NOMO-1 treated with DMSO at 0.1 percent for 48 hours (cell line): ENCODE data around the gene TTC9C.
"Not testable (repeated sequence)": the region's sequence is repeated elsewhere in the genome, so short reads cannot be mapped to it uniquely, and the experiment has no call there.

Experiments used
- DNase-seq: peaks from one replicate; lab custom pipeline; 2025; ENCODE audit not compliant: unreplicated experiment; lab: John Stamatoyannopoulos, UW

TTC9C gene

GRCh38 chr11:62749931-62750330 is 21.6 kb downstream of the TTC9C start:
- DNase-seq = not testable (repeated sequence)

DNA sequence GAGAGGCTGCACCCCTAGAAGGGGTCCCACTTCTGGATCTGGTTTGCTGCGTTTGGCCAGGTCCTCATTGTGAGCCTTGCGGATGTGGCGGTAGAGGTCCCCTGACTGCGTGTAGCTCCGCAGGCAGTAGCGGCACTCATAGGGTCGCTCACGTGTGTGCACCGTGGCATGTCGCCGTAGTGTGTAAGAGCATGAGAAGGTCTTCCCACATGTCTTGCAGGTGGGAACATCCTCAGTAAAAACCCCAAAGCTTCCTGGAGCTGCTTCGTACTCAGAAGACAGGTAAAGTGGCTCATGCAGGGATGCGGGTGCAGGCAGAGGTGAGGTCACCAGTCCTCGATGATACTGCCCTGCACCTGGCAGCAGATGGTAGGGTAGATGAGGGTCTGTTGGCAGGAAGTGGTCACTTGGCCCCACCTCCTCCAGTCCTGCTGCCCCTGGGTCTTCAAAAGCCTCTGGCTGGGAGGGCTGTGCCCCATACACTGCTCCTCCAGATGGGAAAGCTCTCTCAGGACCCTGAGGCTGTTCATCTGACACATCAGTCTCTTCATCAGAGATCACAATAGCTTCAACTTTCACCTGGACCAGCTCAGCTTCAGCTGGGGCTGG is 24.0 kb downstream of the TTC9C start:
- no peak for DNase-seq

DNA sequence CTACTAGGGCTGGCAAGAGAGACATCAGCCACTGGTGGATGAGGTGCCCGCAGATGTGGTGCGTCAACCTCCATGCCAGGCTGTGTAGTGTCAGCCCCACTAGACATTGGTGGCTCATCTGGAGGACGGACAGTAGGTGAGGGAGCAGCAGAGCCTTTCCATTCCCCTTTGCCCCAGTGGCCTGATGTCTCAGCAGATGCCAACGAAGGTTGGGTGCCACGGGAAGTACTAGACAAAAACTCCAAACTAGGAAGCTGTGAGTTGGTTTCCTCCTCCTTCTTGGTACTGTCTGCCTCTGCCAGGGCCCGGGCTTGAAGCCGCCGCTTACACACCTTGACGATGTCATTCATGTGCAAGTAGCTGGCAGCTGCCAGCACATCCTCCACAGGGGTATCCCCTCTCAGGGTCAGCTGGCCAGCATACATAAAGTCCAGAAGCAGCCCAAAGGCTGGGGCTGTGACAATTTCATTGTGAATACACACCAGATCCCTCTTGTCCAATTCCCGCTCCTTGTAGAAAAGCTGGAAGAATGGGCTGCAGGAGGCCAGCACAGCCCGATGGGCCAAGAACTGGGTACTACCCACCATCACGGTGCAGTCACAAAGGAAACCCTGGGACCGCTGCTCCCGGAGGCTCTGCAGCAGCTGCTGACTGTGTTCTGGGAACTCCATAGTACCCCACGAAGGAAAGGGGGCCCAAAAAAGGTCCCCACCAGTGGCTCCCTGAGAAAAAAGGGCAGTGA is 24.9 kb downstream of the TTC9C start:
- no peak for DNase-seq

DNA sequence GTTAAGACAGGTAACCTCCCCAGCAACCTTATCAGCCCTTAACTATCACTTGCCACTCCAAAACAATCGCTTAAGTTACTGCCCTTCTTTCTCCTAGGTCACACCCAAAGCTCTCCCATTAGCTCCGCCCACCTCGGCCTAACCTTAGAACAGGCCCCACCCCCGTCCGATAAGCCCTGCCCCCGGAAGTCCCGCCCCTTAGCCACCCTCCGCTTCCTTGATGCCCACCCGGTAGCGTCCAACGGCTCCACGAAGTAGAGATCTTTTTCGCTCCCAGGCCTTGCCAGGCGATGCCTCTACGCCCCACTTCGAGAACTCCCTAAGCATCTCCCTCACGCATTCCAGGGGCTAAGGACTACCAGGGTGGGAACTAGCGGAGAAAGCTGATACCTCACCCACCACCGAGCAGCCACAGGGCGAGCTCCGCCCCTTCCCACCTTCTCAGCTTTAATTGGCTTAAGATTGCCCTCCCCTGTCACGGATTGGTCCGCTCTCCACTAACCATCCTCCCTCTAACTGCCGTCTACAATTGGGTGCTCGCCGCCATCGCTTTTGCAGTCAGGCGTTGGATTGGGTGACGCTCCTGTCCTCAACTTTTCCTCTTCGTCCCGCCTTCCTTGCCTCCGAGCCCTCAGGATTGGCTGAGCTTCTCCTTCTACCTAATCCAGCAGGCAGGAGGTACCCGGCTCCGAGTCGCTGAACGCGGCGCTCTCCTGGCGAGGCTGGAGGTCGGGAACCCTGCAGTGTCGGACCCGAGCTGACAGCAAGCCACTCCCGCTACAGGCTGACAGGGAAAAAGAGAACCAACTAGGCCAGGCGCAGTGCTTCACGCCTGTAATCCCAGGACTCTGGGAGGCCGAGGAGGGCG is 25.7 kb downstream of the TTC9C start, which contains the start of gene ZBTB3:
TSS of gene ZBTB3 (minus strand) at position 425 of the 868 bp plus-strand sequence. CDS start 496 bp downstream, outside the sequence.
- peak; percentile 100 for DNase-seq

- DNase-seq = no peak
Measured at GRCh38 chr11:62755086-62755615, 26.9 kb downstream of the TTC9C start.

GRCh38 chr11:62757846-62758788 is 29.8 kb downstream of the TTC9C start:
- DNase-seq = no peak

DNA sequence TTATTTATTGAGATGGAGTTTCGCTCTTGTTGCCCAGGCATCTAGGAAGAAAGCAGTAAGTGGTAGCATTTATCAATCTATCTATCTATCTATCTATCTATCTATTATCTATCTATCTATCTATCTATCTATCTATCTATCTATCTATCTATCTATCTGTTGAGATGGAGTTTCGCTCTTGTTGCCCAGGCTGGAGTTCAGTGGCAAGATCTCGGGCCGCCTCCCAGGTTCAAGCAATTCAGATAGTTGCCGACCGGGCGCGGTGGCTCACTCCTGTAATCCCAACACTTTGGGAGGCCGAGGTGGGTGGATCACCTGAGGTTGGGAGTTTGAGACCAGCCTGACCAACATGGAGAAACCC is 32.6 kb downstream of the TTC9C start:
- DNase-seq = not testable (repeated sequence)

DNA sequence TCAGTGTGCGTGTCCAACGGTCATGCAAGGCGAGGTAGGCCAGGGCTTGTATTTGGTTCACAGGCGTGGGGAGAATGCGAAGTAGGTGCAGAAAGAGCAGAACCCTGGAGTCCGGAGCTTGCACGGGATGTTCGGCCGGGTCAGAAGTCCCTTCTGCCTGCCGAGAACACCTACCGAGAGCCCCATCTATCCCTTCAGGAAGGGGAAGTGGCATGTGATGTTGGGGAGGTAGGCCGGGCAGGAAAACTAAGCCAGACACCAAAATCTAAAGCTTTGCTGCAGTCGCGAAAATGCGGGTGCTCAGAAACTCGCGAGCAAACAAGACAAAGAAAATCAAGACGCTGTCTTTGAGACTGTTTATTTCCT is 42.5 kb downstream of the TTC9C start:
- peak; percentile 47 for DNase-seq

- peak; percentile 90 for DNase-seq
Measured at GRCh38 chr11:62771144-62772021, 43.1 kb downstream of the TTC9C start, which contains the start of gene TAF6L. TAF6L (plus strand) TSS chr11:62771396; CDS start chr11:62775784, 4,388 bp downstream.

- DNase-seq = no peak
Measured at GRCh38 chr11:62774407-62774806, 46.1 kb downstream of the TTC9C start.

DNA sequence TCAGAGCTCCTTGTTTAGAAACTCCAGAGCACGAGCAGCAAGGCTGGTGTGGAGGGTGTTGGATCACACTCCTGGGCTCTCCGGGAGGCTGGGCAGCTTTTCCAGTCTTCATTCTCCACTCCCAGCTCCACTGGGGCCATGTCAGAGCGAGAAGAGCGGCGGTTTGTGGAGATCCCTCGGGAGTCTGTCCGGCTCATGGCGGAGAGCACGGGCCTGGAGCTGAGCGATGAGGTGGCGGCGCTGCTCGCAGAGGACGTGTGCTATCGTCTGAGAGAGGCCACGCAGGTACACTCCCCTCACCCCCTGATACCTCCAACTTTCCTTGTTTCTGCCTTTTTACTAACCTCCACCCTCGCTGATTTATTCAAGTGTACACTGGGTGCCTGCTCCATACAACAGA is 47.4 kb downstream of the TTC9C start:
- no peak for DNase-seq

DNA sequence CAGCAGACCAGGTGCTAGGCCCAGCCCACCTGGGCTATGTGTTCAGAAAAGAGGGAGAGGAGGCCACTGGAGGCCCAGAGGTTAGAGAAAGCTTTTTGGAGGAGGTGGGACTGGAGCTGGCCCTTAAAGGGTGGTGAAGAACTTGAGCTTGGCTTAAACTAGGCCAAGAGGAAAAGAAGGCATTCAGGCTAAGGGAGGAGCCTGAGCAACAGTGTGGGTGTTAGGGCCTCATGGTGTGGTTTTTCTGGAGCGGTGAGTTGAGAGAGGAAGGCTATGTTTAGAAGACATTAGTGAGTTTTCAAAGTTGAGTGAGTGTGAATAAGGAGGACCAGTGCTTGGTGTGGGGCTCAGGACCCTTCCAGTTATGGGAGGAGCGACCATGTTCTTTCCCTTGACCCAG is 49.1 kb downstream of the TTC9C start:
- DNase-seq = no peak

DNA sequence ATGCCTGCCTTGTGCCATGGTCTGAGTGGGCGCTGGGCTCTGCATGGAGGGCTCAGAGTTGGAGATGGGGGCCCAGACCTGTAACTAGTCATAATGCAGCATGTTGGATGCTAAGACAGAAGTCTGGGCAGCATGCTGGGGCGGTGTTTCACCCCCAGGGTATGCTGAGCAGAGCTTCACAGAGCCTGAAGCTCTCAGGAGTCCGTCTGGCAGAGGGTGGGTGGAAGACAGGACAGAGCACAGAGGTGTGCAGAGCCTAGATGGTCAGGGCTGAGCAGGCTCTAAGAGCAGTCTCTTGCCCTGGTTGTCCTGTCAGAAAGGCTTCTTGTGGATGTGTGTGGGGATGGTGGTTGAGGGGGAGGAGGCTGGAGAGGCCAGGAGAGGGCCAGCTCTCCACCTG is 50.2 kb downstream of the TTC9C start:
- DNase-seq = no peak

DNA sequence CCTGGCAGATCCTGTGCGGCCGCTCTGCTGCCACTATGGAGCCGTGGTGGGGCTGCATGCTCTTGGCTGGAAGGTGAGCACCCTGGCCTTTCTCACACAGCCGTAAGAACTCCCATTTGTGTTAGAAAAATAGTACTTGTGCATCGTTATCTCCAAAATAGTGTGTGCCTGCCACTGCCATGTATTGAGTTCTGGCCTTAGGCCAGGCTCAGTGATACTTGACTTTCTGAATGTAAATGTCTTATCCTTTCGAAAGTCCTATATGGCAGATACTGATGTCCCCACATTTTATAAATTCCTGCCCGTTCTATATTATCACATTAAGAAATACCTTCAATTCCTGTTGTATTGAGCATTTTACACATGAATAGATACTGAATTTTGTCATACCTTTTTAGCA is 54.5 kb downstream of the TTC9C start:
- no peak for DNase-seq

- peak; percentile 82 for DNase-seq
Measured at GRCh38 chr11:62786318-62787004, 58.2 kb downstream of the TTC9C start.

GRCh38 chr11:62787005-62787759 is 58.9 kb downstream of the TTC9C start, which contains the start of gene TMEM179B:
TMEM179B (plus strand) TSS chr11:62787402; CDS start chr11:62787432, 30 bp downstream.
- peak; percentile 98 for DNase-seq
